Activated T-helper 1 cell treated with anti-CD3 and anti-CD28 coated beads, Interleukin-2, amount 50 U/mL, for 16 hours (primary cell): ENCODE measurements around the gene ZEB1.
"Not testable (repeated sequence)": the region's sequence is repeated elsewhere in the genome, so short reads cannot be mapped to it uniquely, and the experiment has no call there.

Experiments used
- DNase-seq, 2 donors: peaks; one replicate each; pipeline ENCODE4 v3.0.0-alpha.2; 2020; ENCODE audit warnings: low read depth in 1 of 2, low spot score in 1 of 2

ZEB1 gene

DNA sequence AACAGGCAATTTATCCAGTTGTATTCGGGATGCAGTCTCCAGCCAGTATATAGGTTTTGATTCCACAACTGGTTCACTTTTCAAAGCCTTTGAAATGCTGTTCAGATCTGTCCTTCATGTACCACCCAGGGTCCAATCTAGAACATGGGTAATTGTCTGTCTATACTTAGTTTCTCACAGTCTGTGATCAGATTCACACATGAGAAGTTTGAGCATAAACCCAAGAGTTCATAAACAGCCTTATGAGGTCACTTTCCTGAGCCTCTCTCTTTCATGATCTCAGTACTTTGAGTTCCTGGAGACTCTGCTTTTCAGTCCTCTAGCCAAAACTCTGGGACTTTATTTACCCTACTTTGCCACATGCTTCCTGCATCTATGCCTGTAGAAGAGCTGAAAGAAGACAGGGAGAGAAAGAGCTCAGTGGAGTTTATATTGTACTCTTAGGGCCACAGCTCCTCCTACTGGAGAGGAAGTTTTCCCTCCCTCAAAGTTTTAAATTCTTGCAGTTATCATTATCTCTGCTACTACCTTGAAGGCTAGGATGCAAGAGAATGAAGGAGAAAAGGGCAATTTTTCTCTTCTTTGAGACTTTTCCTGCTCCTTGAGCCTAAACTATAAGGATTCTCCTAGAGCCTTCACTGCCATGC is 172.0 kb downstream of the ZEB1 start:
- DNase-seq = no peak

- no peak for DNase-seq
These were observed 188.4 kb downstream of the ZEB1 start for GRCh38 chr10:31507427-31507826.

- no peak for DNase-seq
These were observed 189.2 kb downstream of the ZEB1 start for GRCh38 chr10:31508234-31508633.

DNA sequence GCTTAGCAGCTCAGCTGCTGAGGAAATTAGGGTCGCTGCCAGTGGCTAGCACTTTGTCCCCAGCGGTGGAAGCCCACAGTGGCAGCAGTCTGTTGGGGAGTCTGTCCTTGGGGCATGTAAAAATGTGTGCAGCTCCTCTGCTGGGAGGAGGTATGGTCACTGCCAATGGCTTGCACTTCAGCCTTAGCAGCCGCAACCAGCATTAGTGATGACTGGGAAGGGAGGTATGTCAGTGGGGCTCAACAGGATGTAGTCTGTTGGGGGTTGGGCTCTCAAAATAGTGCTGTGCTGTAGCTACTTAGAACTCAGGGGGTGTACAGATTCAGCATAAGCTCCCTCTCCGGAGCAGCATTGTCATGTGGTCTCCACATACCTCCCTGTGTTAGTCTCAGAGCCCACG is 189.9 kb downstream of the ZEB1 start:
- no peak for DNase-seq

GRCh38 chr10:31509989-31510388 is 191.0 kb downstream of the ZEB1 start:
- no peak for DNase-seq

DNA sequence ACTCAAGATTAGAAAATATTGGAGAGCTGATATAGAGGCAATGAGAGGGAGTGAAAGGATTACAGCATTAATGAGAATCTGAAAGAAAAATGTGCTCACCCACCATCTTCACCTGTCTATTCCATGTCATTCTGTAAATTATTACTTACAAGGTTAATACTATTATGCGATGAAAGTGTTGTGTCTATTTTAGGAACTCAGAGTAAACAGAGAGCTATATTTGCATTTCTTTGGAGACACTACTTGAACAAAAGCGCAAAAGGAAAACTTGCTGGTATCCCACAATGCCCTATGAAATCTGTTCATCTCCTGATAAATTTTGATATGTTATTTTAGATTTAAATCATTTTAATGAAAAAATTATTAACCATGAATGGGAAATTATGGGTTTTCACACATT is 196.1 kb downstream of the ZEB1 start:
- no peak for DNase-seq

DNA sequence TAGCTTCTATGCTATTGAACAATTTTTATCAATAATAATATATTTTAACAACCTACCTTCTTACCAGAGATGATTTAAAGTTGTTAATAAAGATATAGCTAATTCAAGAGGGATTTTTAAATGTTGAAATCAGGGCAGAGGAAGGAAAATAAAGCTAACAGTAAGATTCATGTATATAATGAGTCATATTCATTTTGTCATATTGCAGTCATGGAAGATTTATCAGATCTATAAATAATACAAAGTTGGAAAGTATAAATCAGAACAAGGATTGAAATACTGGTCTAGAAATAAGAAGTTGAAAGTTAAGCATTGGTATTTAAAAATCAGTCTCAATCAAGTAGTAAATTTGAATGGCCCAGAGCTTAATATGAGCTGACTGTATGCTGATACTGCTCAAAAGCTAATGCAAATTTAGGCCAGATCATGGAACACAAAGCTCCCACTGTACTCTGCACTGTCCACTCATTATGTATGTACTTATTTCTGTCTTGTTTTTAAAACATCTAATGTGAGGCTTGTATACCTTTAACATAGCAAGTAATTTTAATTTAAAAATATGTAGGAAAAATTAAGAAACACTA is 196.9 kb downstream of the ZEB1 start:
- DNase-seq = no peak

DNA sequence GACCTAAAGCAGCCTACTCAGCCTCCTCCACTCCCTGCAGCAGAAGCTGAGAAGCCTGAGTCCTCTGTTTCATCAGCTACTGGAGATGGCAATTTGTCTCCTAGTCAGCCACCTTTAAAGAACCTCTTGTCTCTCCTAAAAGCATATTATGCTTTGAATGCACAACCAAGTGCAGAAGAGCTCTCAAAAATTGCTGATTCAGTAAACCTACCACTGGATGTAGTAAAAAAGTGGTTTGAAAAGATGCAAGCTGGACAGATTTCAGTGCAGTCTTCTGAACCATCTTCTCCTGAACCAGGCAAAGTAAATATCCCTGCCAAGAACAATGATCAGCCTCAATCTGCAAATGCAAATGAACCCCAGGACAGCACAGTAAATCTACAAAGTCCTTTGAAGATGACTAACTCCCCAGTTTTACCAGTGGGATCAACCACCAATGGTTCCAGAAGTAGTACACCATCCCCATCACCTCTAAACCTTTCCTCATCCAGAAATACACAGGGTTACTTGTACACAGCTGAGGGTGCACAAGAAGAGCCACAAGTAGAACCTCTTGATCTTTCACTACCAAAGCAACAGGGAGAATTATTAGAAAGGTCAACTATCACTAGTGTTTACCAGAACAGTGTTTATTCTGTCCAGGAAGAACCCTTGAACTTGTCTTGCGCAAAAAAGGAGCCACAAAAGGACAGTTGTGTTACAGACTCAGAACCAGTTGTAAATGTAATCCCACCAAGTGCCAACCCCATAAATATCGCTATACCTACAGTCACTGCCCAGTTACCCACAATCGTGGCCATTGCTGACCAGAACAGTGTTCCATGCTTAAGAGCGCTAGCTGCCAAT is 202.2 kb downstream of the ZEB1 start:
- DNase-seq = no peak

- DNase-seq = no peak
These were observed 203.8 kb downstream of the ZEB1 start for GRCh38 chr10:31522820-31523219.

DNA sequence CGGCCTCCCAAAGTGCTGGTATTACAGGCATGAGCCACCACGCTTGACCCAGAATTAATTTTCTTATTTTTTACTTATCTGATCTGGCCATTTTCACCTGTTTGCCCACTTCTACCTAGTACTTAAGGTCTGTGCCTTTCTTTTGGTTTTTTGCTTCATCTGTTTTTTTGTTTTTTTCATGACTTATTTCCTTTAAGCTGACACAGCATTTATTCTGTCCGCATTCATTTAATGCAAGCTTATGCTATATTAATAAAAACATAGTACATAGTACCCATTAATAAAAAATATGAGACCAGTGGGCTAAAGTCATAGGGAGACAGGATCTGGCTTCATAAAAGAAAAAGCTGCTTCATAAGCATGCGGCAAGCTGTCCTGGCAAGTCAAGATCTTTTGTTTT is 205.4 kb downstream of the ZEB1 start:
- DNase-seq = no peak

DNA sequence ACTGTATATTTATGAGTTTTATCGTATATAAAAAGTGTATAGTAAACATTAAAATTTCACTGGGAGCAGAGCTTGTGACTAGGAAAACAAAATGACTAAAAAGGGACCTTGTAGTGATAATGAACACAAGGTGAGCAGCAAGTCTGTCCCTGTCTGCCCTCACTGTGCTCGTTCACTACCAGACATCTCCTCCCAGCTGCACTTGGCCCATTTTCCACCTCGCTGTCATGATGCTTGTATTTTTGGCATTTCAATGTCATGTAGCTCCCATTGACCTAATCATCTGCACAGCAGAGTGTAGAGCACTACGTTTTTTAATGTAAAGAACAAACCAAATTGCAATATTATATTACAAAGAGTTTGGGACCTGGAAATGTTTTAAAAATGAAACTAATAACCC is 207.2 kb downstream of the ZEB1 start:
- no peak for DNase-seq

GRCh38 chr10:31526681-31527080 is 207.7 kb downstream of the ZEB1 start:
- no peak for DNase-seq

DNA sequence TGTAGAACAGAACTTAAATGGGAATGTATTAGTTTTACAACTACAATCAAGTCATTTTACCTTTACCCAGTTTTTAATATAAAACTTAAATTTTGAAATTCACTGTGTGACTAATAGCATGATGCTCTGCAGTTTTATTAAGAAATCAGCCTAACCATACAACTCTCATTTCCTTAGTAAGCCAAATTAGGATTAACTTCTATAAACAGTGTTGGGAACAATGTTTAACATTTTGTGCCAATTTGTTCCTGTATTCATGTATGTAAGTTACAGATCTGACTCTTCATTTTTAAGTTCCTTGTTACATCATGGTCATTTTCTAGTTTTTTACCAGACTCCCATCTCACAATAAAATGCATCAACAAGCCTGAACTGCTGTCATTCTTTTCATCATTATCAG is 209.8 kb downstream of the ZEB1 start:
- DNase-seq = no peak

- DNase-seq = no peak
These were observed 217.3 kb downstream of the ZEB1 start for GRCh38 chr10:31536302-31536701.

- no peak for DNase-seq
These were observed 230.9 kb downstream of the ZEB1 start for GRCh38 chr10:31549896-31550295.

GRCh38 chr10:31554556-31554955 is 235.5 kb downstream of the ZEB1 start:
- DNase-seq = no peak

- no peak for DNase-seq
These were observed 238.8 kb downstream of the ZEB1 start for GRCh38 chr10:31557854-31558253.

DNA sequence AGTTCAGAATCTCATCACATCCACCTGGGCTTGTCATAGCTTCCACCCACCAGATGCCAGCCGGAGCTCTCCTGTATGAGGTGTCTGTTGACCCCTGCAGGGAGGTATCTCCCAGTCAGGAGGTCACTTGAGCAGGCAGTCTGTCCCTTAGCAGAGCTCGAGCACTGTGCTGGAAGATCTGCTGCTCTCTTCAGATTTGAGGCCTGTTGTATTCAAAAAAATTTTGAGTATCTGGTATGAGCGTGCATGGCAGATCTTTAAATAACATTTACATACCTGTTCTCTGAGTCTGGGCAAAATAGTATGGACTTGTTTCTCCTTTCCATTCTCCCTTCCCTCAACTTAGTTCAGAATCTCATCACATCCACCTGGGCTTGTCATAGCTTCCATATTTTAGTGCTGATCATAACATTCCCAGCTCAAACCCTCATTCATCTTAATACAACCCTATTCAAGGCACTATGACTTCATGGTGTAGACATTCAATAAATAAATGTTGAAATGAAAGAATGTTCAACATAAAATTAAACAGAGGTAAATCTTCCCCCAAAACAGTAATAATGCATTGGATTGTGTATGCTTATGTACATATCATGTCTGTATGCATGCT is 249.3 kb downstream of the ZEB1 start:
- DNase-seq = not testable (repeated sequence)

GRCh38 chr10:31574577-31574976 is 255.6 kb downstream of the ZEB1 start:
- no peak for DNase-seq

DNA sequence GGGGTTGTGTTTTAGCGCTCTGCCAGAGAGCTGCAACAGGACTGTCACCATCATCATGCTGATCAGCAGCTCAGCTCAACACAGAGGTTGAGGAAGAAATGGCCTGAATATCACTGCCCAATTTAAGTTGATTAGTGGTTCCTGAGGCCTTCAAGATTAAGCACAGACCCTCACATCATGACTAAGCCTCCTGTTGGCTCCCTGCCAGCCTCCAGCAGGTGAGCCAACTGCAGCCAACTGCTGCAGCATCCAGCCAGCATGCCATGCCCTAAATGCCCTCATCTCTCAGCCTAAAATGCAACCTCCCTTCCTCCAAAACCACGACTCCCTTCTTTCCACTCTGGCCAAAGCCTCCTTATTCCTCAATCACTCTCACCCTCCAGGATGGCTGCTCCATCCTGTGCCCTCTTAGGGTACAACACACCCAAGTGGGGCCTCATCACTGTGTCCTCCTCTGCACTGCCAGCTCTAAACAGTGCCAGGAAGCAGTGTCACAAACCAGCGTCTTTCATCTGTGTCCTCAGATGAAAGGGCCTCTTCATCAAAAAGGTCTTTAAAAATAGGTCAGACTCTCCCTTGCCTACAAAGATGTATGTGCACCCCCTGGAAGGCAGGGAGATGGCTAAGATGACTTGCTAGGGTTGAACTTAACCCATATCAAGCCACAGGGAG is 259.3 kb downstream of the ZEB1 start:
- DNase-seq = no peak

GRCh38 chr10:31578951-31579350 is 259.9 kb downstream of the ZEB1 start:
- no peak for DNase-seq
